ENCODE data around the gene FETUB.
"Not testable (repeated sequence)": the region's sequence is repeated elsewhere in the genome, so short reads cannot be mapped to it uniquely, and the experiment has no call there.

The FETUB gene

DNA sequence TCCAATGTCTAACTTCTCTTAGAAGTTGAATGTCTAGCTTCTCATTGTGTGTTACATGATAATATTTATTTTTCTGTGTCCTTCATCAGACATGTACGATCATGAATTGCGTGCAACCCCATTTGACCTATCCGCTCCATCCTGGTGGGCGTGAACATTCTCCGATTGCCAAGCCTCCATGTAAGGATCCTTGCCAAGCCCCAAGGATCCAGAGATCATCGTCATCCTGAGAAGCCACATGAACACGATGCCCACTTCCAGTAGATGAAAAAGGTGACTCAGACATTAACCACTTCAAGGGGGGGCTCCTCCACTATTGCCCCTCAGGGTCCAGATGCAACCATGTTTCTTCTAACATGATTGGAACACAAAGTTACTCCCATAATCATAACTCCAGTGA, 51.5 kb downstream of the FETUB start:
- Histone ChIP-seq H3K4me3 (no peak overlapping the region), H3K27ac (no peak overlapping the region)
- TF ChIP-seq, protein P1, sequence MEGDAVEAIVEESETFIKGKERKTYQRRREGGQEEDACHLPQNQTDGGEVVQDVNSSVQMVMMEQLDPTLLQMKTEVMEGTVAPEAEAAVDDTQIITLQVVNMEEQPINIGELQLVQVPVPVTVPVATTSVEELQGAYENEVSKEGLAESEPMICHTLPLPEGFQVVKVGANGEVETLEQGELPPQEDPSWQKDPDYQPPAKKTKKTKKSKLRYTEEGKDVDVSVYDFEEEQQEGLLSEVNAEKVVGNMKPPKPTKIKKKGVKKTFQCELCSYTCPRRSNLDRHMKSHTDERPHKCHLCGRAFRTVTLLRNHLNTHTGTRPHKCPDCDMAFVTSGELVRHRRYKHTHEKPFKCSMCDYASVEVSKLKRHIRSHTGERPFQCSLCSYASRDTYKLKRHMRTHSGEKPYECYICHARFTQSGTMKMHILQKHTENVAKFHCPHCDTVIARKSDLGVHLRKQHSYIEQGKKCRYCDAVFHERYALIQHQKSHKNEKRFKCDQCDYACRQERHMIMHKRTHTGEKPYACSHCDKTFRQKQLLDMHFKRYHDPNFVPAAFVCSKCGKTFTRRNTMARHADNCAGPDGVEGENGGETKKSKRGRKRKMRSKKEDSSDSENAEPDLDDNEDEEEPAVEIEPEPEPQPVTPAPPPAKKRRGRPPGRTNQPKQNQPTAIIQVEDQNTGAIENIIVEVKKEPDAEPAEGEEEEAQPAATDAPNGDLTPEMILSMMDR (IDR thresholded peaks at IDR 0.05), result no peak
- DNase-seq (ENCODE audit: low spot score), result no peak

DNA sequence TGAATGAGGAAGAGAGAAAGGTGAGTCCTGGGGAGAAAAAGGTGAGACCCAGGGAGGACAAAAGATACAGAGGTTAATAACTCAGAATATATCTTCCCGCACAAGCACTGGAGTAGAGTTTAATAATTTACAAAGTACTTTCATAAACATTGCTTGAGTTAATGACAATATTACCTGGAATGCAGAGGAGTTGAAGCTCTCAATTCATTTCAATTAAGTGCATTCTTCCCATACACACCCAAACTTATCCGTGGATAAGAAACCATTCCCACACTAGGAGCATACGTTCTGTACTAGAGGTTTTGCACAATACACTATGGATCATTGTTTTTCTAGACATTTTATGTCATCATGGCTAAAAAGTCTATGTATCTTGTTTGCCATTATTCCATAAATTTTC, 53.6 kb downstream of the FETUB start:
- no peak overlapping the region for H3K4me3 ChIP-seq
- TF ChIP-seq, protein P1 (IDR thresholded peaks at IDR 0.05), result no peak
- DNase-seq (ENCODE audit: low spot score), result no peak
- no peak overlapping the region for H3K27ac ChIP-seq

DNA sequence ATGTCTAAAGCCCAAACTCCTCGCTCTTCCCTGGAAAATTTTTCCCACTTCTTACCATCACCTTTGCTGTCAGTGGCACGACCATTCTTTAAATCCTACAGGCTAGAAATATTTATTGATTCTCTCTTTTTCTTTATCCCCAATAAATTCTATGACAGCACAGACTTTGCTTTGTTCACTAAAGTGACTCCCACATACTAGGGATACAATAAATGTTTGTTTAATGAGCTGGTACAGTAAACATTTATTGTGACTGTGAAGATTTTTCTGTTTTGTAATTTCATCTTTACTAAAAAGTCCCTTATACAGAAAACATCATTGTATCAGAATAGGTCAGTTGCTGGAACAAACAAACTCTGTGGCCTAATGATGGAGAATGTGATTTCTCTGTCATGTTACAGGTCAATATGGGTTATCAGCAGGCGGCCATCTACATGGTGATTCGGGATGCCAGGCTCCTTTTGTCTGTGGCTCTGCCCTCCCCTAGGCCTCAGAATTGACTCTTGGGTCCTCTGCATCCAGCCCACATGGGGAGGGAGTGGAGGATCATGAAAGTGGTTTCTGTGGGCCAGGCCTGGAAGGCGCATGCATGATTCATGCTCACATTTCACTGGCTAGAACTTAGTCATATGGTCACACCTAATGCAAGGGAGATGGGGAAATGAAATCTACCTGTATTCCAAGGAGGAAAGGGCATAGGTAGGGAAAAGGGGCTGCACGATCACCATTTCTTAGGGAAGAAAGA, 54.3 kb downstream of the FETUB start:
- no peak for DNase-seq (ENCODE audit: low spot score)
- no peak overlapping the region for H3K27ac ChIP-seq
- TF ChIP-seq, protein P1 (IDR thresholded peaks at IDR 0.05), result no peak
- H3K4me3 ChIP-seq, result no peak overlapping the region

DNA sequence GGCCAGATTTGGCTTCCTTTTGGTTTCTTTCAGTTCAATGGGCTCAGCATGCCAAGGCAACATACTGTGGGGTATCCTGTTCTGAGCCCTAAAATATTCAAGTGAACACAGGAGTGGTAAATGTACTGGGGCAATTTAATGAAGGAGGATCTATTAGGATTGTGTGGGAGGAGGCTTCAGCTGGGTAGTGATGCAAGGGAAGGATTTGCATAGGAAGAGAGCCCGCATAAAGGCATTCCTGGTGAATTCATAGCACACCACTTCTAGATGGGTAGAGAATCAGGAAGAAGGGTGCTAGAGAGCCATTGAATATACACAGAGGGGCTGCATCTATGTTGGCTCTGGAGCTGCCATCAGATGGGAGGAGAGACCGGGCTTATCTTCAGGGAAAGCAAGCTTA, 56.3 kb downstream of the FETUB start:
- H3K4me3 ChIP-seq, result no peak overlapping the region
- no peak overlapping the region for H3K27ac ChIP-seq
- DNase-seq (ENCODE audit: low spot score), result no peak
- TF ChIP-seq, protein P1 (IDR thresholded peaks at IDR 0.05), result no peak

DNA sequence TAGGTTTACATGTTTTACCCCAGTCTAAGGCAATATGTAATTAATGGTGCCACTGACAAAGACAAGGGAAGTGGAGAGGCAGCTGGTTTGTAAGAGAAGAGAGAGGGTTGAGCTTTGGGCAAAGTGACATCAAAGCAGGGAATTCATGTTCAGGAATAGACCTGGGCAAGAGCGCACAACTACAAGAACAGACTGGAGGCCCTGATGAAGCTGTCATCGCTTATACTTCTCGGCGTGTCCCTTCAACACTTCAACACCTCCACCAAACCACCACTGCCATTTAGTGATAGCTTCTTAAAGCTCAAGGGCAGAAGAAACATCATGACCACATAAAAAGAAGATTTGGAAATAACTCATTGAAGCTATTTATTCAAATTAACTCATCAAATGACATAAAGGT, 57.3 kb downstream of the FETUB start:
- no peak for DNase-seq (ENCODE audit: low spot score)
- Histone ChIP-seq H3K4me3 (no peak overlapping the region), H3K27ac (no peak overlapping the region)
- TF ChIP-seq, protein P1 (IDR thresholded peaks at IDR 0.05), result no peak

DNA sequence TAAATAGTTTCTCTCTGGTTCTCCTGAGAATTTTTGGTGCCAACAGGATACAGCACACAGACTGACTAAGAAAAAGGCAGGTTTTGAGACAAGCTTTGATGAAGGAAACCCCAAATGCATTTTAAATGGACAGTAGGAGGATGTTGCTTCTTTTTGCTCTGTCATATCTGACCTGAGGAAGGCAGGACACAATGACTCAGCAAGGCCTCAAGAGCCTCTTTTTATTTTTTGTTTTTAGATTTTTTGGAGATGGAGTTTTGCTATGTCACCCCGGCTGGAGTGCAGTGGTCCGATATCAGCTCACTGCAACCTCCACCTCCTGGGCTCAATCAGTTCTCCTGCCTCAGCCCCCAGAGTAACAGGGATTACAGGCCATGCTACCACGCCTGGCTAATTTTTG, 60.1 kb downstream of the FETUB start:
- TF ChIP-seq, protein P1 (IDR thresholded peaks at IDR 0.05), result no peak
- DNase-seq (ENCODE audit: low spot score), result no peak
- no peak overlapping the region for H3K27ac ChIP-seq
- H3K4me3 ChIP-seq, result no peak overlapping the region

DNA sequence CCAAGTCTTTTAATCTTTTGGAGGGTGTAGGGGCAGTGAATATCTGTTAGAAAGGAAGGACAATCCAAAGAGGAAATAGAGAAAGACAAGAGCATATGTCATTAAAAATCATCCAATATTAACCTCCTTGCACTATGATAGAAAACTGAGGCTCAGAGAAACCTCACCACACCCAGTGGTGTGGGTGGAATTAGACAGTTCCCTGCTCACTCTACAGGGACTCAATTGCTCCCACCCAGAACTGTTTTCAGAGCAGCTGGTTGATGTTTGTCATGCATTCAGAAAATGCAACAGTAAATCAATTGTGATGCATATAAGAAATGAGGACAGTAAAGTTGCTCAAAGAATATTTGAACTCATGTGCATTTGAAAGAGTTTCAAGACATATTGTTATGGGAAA, 62.3 kb downstream of the FETUB start:
- not testable (repeated sequence) for H3K27ac ChIP-seq; DNase-seq (ENCODE audit: low spot score); H3K4me3 ChIP-seq

All from coronary artery (tissue), 2 donors.